ENCODE results near the gene MAPK6.
"Not testable (repeated sequence)": the region's sequence is repeated elsewhere in the genome, so short reads cannot be mapped to it uniquely, and the experiment has no call there.

Gene MAPK6

GRCh38 chr15:51973775-51974174 lies 45.2 kb upstream of the MAPK6 start:
- H3K4me3 ChIP-seq (replicated peaks; ENCODE audit: low read depth, low read length): no peak overlapping the region
- TF ChIP-seq CTCF (IDR thresholded peaks at IDR 0.05; ENCODE audit: low read length, missing control alignments): no peak

GRCh38 chr15:51982013-51982769 lies 36.8 kb upstream of the MAPK6 start:
- peak; percentile 92 for DNase-seq (ENCODE audit: low read depth)
- peak; percentile 67 for TF ChIP-seq CTCF (IDR thresholded peaks at IDR 0.05; ENCODE audit: low read length, missing control alignments)
- peak overlapping the region; percentile 26 for H3K4me3 ChIP-seq (replicated peaks; ENCODE audit: low read depth, low read length)

More at GRCh38 chr15:51973775-51974174, 45.2 kb upstream of the MAPK6 start:
- DNase-seq (ENCODE audit: low read depth): no peak

GRCh38 chr15:51982770-51983103 lies 36.3 kb upstream of the MAPK6 start:
- TF ChIP-seq CTCF (IDR thresholded peaks at IDR 0.05; ENCODE audit: low read length, missing control alignments): no peak
- DNase-seq (ENCODE audit: low read depth): no peak
- H3K4me3 ChIP-seq (replicated peaks; ENCODE audit: low read depth, low read length): no peak overlapping the region

- no peak for DNase-seq (ENCODE audit: low read depth)
- H3K4me3 ChIP-seq (replicated peaks; ENCODE audit: low read depth, low read length): no peak overlapping the region
- no peak for TF ChIP-seq CTCF (IDR thresholded peaks at IDR 0.05; ENCODE audit: low read length, missing control alignments)
Measured at GRCh38 chr15:51991141-51991540, 27.9 kb upstream of the MAPK6 start.

- peak; percentile 56 for DNase-seq (ENCODE audit: low read depth)
- TF ChIP-seq CTCF (IDR thresholded peaks at IDR 0.05; ENCODE audit: low read length, missing control alignments): no peak
- H3K4me3 ChIP-seq (replicated peaks; ENCODE audit: low read depth, low read length): no peak overlapping the region
Measured at GRCh38 chr15:51992953-51993352, 26.1 kb upstream of the MAPK6 start.

GRCh38 chr15:52002351-52002750 lies 16.7 kb upstream of the MAPK6 start:
- no peak for DNase-seq (ENCODE audit: low read depth)
- H3K4me3 ChIP-seq (replicated peaks; ENCODE audit: low read depth, low read length): no peak overlapping the region
- TF ChIP-seq CTCF (IDR thresholded peaks at IDR 0.05; ENCODE audit: low read length, missing control alignments): no peak

GRCh38 chr15:52003089-52003488 lies 15.9 kb upstream of the MAPK6 start:
- DNase-seq (ENCODE audit: low read depth); H3K4me3 ChIP-seq (replicated peaks; ENCODE audit: low read depth, low read length): not testable (repeated sequence)
